B cell (primary cell): Measurements from ENCODE around the gene CUL1. TPM values are rescaled to one million over a fixed set of nuclear protein-coding genes. Genes with fewer than 3 reads are reported as not detected.

Experiments used
- ATAC-seq: fragments of 200-7000 bp; cut with Tn5 transposase; one replicate; pipeline ENCODE4 v1.10.0; 2021; ENCODE audit warnings: low read depth, mild to moderate bottlenecking, moderate number of reproducible peaks, moderate library complexity
- CTCF ChIA-PET: fragments of 350-600 bp; sonication (Branson Sonifier 250); formaldehyde crosslinking; loops from one replicate; lab custom pipeline; 2021; ENCODE audit warnings: antibody characterized with exemption, inconsistent platforms; lab: Charles Lee
- POLR2A ChIA-PET: fragments of 350-600 bp; sonication (Branson Sonifier 250); formaldehyde crosslinking; loops from one replicate; lab custom pipeline; 2021; ENCODE audit warnings: antibody characterized with exemption; lab: Charles Lee
- DNase-seq: peaks from one replicate; pipeline ENCODE4 v3.0.0; 2013
- H2AFZ ChIP-seq: 2 replicates; pipeline ENCODE4 v1.6.1; 2012; ENCODE audit warnings: mild to moderate bottlenecking, low read depth, low read length; ENCODE audit not compliant: insufficient read depth, poor library complexity, severe bottlenecking
- H3K27ac ChIP-seq, 2 donors: 1 replicate in 1 of 2; 2 replicates in 1 of 2; pipeline ENCODE4 v1.5.1; 2012 to 2013; ENCODE audit warnings: low read length in 2 of 2, mild to moderate bottlenecking in 2 of 2, moderate library complexity in 1 of 2
- H3K27me3 ChIP-seq, 4 experiments: fragments of 200-600 bp in 1 of 4; sonication (generic) in 1 of 4; replicated peaks in 1 of 4; 1 replicate in 2 of 4; 2 replicates in 2 of 4; pipeline versions ENCODE4 v1.6.1 to v1.7.0; 2013 to 2016; ENCODE audit warnings: low read length in 3 of 4, mild to moderate bottlenecking in 2 of 4, mixed read lengths in 1 of 4, moderate library complexity in 1 of 4; ENCODE audit not compliant: insufficient read depth in 4 of 4, control insufficient read depth in 3 of 4; ENCODE audit errors: control extremely low read depth in 1 of 4
- H3K36me3 ChIP-seq, 2 experiments: replicated peaks in 1 of 2; 1 replicate in 1 of 2; 2 replicates in 1 of 2; pipeline versions ENCODE4 v1.6.1 to v1.7.1; 2013; ENCODE audit warnings: low read length in 1 of 2; ENCODE audit not compliant: insufficient read depth in 2 of 2, control insufficient read depth in 1 of 2; ENCODE audit errors: control extremely low read depth in 1 of 2, extremely low read depth in 1 of 2
- H3K4me1 ChIP-seq, 2 donors: fragments of 200-600 bp in 1 of 2; sonication (generic) in 1 of 2; 1 replicate in 1 of 2; 2 replicates in 1 of 2; pipeline versions ENCODE4 v1.5.1 to v1.6.1; 2013 to 2017; ENCODE audit warnings: low read length in 2 of 2; ENCODE audit not compliant: control insufficient read depth in 2 of 2, insufficient read depth in 2 of 2
- H3K4me2 ChIP-seq: replicated peaks from 2 replicates; pipeline ENCODE3; 2012; ENCODE audit warnings: mild to moderate bottlenecking, low read depth, low read length; ENCODE audit not compliant: poor library complexity, severe bottlenecking
- H3K4me3 ChIP-seq, 5 experiments: fragments of 200-600 bp in 1 of 5; sonication (generic) in 1 of 5; 1 replicate in 3 of 5; 2 replicates in 2 of 5; pipeline versions ENCODE4 v1.5.1 to v1.7.0; 2011 to 2016; ENCODE audit warnings: low read length in 4 of 5, mild to moderate bottlenecking in 4 of 5, low read depth in 2 of 5, control low read depth in 1 of 5, moderate library complexity in 1 of 5; ENCODE audit not compliant: insufficient read depth in 1 of 5; ENCODE audit errors: control extremely low read depth in 1 of 5, extremely low read depth in 1 of 5
- H3K79me2 ChIP-seq: fragments of 200-600 bp; sonication (generic); one replicate; pipeline ENCODE4 v1.6.0; 2016; ENCODE audit warnings: low read length; ENCODE audit not compliant: control insufficient read depth, insufficient read depth
- H3K9ac ChIP-seq: fragments of 200-600 bp; sonication (generic); 2 replicates; pipeline ENCODE4 v1.6.1; 2017; ENCODE audit warnings: mild to moderate bottlenecking, low read length, moderate library complexity
- H3K9me3 ChIP-seq, 3 donors: one replicate each; pipeline versions ENCODE4 v1.6.1 to v1.7.1; 2013; ENCODE audit warnings: low read length in 2 of 3; ENCODE audit not compliant: control insufficient read depth in 2 of 3, insufficient read depth in 1 of 3; ENCODE audit errors: control extremely low read depth in 1 of 3
- H4K20me1 ChIP-seq: 2 replicates; pipeline ENCODE4 v1.6.0; 2012; ENCODE audit warnings: mild to moderate bottlenecking, low read length; ENCODE audit not compliant: insufficient read depth, control insufficient read depth, poor library complexity, severe bottlenecking
- H3K27ac Mint-ChIP-seq: one replicate; pipeline ENCODE4 v1.8.0; 2021; ENCODE audit warnings: mixed read lengths
- H3K27me3 Mint-ChIP-seq: one replicate; pipeline ENCODE4 v1.8.0; 2021; ENCODE audit warnings: mixed read lengths
- H3K4me1 Mint-ChIP-seq: one replicate; pipeline ENCODE4 v1.8.0; 2021; ENCODE audit warnings: mixed read lengths
- H3K4me3 Mint-ChIP-seq: one replicate; pipeline ENCODE4 v1.8.0; 2021; ENCODE audit warnings: mixed read lengths
- H3K9me3 Mint-ChIP-seq: one replicate; pipeline ENCODE4 v1.8.0; 2022; ENCODE audit warnings: mixed read lengths; ENCODE audit not compliant: insufficient read depth
- EZH2 ChIP-seq: IDR thresholded peaks from 2 replicates; pipeline ENCODE4 v1.6.1; 2012; ENCODE audit warnings: borderline replicate concordance, low read depth, mild to moderate bottlenecking, moderate library complexity, low read length; ENCODE audit not compliant: insufficient read depth, poor library complexity, severe bottlenecking
- WGBS: methylation state at CpG from one replicate; pipeline ENCODE4 v1.1.5; 2013; ENCODE audit warnings: missing lambda C conversion rate; ENCODE audit not compliant: insufficient coverage; 5-methylcytosine and 5-hydroxymethylcytosine counted together
- intact Hi-C: fragments of 100-400 bp; cut with micrococcal nuclease; formaldehyde crosslinking; loops from one replicate; pipeline ENCODE4 v1.10.0; 2022
- polyA plus RNA-seq: library from polyadenylated mRNA; depleted of rRNA; stranded (reverse); fragments of >200 nt; gene quantifications from 2 replicates; pipeline ENCODE4 v1.2.3, GENCODE V29; 2012
- total RNA-seq, 2 donors: library from RNA; stranded (reverse); fragments of 120-200 nt in 1 of 2; gene quantifications; 1 replicate in 1 of 2; 2 replicates in 1 of 2; pipeline versions ENCODE4 v1.2.3 to v1.2.4, GENCODE V29; 2013 to 2022
- TF ChIP-seq, protein P1 (sequence below): fragments of 200-600 bp; IDR thresholded peaks from one replicate; pipeline ENCODE4 v1.8.0; 2022; ENCODE audit warnings: antibody characterized with exemption, mild to moderate bottlenecking

CUL1 gene
- total and polyA plus RNA-seq, 2 donors (not counting 1 experiment from before 2014, with no cell fraction given): 26.9 to 51.1 TPM

DNA sequence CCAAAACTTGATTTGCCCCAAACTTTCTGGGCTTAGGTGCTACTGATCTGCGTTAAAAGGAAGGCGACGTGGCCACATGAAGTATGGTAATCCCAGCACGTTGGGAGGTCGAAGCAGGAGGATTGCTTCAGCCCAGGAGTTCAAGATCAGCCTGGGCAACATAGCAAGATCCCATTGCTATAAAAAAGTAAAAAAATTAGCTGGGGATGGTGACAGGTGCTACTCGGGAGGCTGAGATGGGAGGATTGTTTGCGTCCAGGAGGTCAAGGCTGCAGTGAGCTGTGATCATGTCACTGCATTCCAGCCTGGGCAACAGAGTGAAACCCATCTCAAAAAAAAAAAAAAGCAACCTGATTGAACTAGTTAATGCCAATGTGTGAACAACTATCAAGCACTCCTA, 5.1 kb upstream of the CUL1 start:
- no peak overlapping the region for H3K27ac Mint-ChIP-seq
- H3K9me3 Mint-ChIP-seq: no peaks in the 10 kb centered on the region
- ChIA-PET POLR2A (no interaction called here), CTCF (interaction anchor here (0.6 kb wide), 1 partner anchor 276 kb away, joined by 3 read pairs; no protein-coding TSS in a partner anchor)
- Histone ChIP-seq H3K4me1 (peaks cover 6% of the 10 kb centered on the region in 2 donors), H3K27me3 (no peaks in the 10 kb centered on the region), H3K9me3 (no peaks in the 10 kb centered on the region), H3K4me3 (no peak overlapping the region), H3K79me2 (no peaks in the 10 kb centered on the region), H3K4me2 (no peak overlapping the region), H3K27ac (no peak overlapping the region), H3K9ac (no peak overlapping the region), H3K36me3 (no peaks in the 10 kb centered on the region), H2AFZ (no peak overlapping the region), H4K20me1 (no peaks in the 10 kb centered on the region)
- peaks cover 12% of the 10 kb centered on the region for H3K4me1 Mint-ChIP-seq
- intact Hi-C loops: loop anchor here (10.0 kb wide), 1 partner anchor 129 kb away; no protein-coding TSS in a partner anchor
- 98% methylated on average over 5 of the region's 7 CpGs for WGBS
- ATAC-seq: no peak
- peaks cover 2% of the 10 kb centered on the region for H3K27me3 Mint-ChIP-seq
- no peak for DNase-seq
- no peak overlapping the region for H3K4me3 Mint-ChIP-seq
- TF ChIP-seq, protein P1, sequence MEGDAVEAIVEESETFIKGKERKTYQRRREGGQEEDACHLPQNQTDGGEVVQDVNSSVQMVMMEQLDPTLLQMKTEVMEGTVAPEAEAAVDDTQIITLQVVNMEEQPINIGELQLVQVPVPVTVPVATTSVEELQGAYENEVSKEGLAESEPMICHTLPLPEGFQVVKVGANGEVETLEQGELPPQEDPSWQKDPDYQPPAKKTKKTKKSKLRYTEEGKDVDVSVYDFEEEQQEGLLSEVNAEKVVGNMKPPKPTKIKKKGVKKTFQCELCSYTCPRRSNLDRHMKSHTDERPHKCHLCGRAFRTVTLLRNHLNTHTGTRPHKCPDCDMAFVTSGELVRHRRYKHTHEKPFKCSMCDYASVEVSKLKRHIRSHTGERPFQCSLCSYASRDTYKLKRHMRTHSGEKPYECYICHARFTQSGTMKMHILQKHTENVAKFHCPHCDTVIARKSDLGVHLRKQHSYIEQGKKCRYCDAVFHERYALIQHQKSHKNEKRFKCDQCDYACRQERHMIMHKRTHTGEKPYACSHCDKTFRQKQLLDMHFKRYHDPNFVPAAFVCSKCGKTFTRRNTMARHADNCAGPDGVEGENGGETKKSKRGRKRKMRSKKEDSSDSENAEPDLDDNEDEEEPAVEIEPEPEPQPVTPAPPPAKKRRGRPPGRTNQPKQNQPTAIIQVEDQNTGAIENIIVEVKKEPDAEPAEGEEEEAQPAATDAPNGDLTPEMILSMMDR: no peak
- TF ChIP-seq EZH2: no peak

DNA sequence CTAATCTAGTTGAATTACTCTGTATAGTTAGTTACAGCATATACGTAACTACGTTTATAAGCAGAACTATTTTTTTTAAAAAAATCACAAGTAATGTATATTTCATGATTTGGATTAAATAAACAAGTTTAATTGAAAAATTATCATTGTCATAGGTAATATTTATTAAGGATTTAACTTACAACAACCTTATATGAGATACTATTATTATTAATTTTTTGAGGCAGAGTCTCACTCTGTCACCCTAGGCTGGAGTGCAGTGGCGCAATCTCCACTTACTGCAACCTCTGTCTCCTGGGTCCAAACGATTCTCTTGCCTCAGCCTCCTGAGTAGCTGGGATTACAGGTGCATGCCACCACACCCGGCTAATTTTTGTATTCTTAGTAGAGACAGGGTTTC, 4.1 kb upstream of the CUL1 start:
- Histone ChIP-seq H3K9me3 (no peaks in the 10 kb centered on the region), H3K27me3 (no peaks in the 10 kb centered on the region), H3K4me2 (no peak overlapping the region), H3K27ac (no peak overlapping the region), H4K20me1 (peaks cover 4% of the 10 kb centered on the region), H3K4me3 (no peak overlapping the region), H3K79me2 (peaks cover 2% of the 10 kb centered on the region), H2AFZ (no peak overlapping the region), H3K9ac (no peak overlapping the region), H3K4me1 (peaks cover 6% of the 10 kb centered on the region in 2 donors), H3K36me3 (no peaks in the 10 kb centered on the region)
- H3K27ac Mint-ChIP-seq: no peak overlapping the region
- H3K27me3 Mint-ChIP-seq: no peaks in the 10 kb centered on the region
- ChIA-PET CTCF (no interaction called here), POLR2A (no interaction called here)
- DNase-seq (no peak), ATAC-seq (no peak)
- 96% methylated on average over 3 of the region's 5 CpGs for WGBS
- intact Hi-C loops: loop anchor here (5.0 to 10.0 kb wide), 4 partner anchors 130 to 398 kb away; partner anchors contain the start of gene ZNF786
- H3K4me1 Mint-ChIP-seq: peaks cover 12% of the 10 kb centered on the region
- TF ChIP-seq EZH2: no peak
- TF ChIP-seq, protein P1: no peak
- H3K9me3 Mint-ChIP-seq: no peaks in the 10 kb centered on the region
- H3K4me3 Mint-ChIP-seq: no peak overlapping the region
